ENCODE data around the gene PIK3R3.

DNA sequence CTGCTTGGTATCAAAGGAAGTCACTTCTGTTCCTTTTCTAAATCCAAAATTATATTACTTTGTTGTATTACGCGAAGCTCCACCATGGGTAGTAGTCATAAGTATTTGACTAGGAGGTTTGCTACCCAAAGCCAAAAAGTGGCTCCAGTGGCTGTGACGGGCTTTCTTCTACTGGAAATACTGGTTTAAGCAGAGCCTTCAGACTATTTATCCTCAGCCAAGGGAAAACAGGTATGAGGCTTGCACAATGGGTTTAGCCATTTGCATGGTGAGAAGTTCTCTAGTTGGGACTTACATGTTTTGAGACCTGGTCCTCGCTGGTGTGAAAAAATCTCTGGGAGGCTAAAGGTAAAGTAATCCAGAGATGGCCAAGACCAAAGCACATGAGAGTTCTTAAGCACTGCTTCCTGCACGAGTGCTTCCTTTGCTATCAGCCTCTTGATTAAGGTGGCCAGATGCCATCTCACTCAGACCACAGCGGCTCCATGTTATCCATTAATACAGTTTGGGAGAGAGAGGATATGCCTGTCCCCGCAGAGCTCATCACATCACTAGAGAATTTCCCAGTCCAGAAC is 121.2 kb downstream of the PIK3R3 start:
- TF ChIP-seq EGR1 (IDR thresholded peaks at IDR 0.05) (no peak), TAF1 (IDR thresholded peaks at IDR 0.05; ENCODE audit: low read depth) (no peak), RAD21 (IDR thresholded peaks at IDR 0.05; ENCODE audit: low read depth) (no peak), EP300 (IDR thresholded peaks at IDR 0.05; ENCODE audit: borderline replicate concordance) (no peak), TCF12 (IDR thresholded peaks at IDR 0.05; ENCODE audit: low read depth) (no peak), CREB1 (IDR thresholded peaks at IDR 0.05; ENCODE audit: low read depth) (no peak)
- TF ChIP-seq, protein P1, sequence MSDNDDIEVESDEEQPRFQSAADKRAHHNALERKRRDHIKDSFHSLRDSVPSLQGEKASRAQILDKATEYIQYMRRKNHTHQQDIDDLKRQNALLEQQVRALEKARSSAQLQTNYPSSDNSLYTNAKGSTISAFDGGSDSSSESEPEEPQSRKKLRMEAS (IDR thresholded peaks at IDR 0.05) = no peak
- TF ChIP-seq, protein P2, sequence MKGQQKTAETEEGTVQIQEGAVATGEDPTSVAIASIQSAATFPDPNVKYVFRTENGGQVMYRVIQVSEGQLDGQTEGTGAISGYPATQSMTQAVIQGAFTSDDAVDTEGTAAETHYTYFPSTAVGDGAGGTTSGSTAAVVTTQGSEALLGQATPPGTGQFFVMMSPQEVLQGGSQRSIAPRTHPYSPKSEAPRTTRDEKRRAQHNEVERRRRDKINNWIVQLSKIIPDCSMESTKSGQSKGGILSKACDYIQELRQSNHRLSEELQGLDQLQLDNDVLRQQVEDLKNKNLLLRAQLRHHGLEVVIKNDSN (IDR thresholded peaks at IDR 0.05) = no peak
- TF ChIP-seq, protein P3, sequence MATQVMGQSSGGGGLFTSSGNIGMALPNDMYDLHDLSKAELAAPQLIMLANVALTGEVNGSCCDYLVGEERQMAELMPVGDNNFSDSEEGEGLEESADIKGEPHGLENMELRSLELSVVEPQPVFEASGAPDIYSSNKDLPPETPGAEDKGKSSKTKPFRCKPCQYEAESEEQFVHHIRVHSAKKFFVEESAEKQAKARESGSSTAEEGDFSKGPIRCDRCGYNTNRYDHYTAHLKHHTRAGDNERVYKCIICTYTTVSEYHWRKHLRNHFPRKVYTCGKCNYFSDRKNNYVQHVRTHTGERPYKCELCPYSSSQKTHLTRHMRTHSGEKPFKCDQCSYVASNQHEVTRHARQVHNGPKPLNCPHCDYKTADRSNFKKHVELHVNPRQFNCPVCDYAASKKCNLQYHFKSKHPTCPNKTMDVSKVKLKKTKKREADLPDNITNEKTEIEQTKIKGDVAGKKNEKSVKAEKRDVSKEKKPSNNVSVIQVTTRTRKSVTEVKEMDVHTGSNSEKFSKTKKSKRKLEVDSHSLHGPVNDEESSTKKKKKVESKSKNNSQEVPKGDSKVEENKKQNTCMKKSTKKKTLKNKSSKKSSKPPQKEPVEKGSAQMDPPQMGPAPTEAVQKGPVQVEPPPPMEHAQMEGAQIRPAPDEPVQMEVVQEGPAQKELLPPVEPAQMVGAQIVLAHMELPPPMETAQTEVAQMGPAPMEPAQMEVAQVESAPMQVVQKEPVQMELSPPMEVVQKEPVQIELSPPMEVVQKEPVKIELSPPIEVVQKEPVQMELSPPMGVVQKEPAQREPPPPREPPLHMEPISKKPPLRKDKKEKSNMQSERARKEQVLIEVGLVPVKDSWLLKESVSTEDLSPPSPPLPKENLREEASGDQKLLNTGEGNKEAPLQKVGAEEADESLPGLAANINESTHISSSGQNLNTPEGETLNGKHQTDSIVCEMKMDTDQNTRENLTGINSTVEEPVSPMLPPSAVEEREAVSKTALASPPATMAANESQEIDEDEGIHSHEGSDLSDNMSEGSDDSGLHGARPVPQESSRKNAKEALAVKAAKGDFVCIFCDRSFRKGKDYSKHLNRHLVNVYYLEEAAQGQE (IDR thresholded peaks at IDR 0.05; ENCODE audit: low read depth) = no peak

Measured in Ishikawa (cell line).